ENCODE results near the gene SMOC2.

Gene SMOC2

DNA sequence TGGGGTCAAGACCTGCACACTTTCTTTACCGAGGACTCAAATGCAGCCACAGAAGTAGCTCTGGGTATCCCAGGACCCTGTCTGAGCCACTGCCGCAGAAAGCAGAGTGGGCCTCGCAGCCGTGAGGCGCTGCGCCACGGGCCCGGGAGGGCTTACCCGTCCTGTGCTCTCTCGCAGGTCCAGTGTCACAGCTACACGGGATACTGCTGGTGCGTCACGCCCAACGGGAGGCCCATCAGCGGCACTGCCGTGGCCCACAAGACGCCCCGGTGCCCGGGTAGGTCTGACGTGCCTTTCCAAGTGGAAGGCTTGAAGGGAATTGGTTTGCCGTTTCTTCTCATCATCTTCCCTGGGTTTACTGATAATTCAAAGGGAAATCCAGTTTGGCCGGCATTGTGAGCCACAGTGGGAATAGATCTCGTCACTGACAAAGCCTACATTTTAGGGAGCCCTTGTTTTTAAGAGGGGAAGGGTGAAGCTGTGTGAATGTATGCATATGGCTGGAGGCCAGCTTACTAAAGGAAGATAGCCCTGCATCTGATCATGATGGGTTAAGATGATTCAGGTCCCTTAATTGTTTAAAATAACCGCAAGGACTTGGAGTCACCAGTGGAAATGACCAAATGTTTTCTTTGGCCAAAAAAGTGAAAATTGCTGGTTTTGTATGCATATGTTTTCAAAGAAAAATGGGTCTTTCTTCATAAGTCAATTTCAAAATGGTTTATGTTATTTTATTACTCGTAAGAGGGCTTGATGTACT, 86.6 kb downstream of the SMOC2 start:
- DNase-seq (ENCODE audit: low read depth): no peak
- TF ChIP-seq, protein P1, sequence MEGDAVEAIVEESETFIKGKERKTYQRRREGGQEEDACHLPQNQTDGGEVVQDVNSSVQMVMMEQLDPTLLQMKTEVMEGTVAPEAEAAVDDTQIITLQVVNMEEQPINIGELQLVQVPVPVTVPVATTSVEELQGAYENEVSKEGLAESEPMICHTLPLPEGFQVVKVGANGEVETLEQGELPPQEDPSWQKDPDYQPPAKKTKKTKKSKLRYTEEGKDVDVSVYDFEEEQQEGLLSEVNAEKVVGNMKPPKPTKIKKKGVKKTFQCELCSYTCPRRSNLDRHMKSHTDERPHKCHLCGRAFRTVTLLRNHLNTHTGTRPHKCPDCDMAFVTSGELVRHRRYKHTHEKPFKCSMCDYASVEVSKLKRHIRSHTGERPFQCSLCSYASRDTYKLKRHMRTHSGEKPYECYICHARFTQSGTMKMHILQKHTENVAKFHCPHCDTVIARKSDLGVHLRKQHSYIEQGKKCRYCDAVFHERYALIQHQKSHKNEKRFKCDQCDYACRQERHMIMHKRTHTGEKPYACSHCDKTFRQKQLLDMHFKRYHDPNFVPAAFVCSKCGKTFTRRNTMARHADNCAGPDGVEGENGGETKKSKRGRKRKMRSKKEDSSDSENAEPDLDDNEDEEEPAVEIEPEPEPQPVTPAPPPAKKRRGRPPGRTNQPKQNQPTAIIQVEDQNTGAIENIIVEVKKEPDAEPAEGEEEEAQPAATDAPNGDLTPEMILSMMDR (IDR thresholded peaks at IDR 0.05; ENCODE audit: insufficient read depth, low read depth, low read length, missing control alignments): no peak
- H3K4me3 ChIP-seq (ENCODE audit: low read depth, low read length): no peak overlapping the region

GRCh38 chr6:168528474-168529095, 87.6 kb downstream of the SMOC2 start:
- DNase-seq (ENCODE audit: low read depth): no peak
- TF ChIP-seq, protein P1 (IDR thresholded peaks at IDR 0.05; ENCODE audit: insufficient read depth, low read depth, low read length, missing control alignments): no peak
- H3K4me3 ChIP-seq (ENCODE audit: low read depth, low read length): no peak overlapping the region

GRCh38 chr6:168529214-168529613, 88.2 kb downstream of the SMOC2 start:
- H3K4me3 ChIP-seq (ENCODE audit: low read depth, low read length): no peak overlapping the region
- DNase-seq (ENCODE audit: low read depth): no peak
- TF ChIP-seq, protein P1 (IDR thresholded peaks at IDR 0.05; ENCODE audit: insufficient read depth, low read depth, low read length, missing control alignments): no peak

DNA sequence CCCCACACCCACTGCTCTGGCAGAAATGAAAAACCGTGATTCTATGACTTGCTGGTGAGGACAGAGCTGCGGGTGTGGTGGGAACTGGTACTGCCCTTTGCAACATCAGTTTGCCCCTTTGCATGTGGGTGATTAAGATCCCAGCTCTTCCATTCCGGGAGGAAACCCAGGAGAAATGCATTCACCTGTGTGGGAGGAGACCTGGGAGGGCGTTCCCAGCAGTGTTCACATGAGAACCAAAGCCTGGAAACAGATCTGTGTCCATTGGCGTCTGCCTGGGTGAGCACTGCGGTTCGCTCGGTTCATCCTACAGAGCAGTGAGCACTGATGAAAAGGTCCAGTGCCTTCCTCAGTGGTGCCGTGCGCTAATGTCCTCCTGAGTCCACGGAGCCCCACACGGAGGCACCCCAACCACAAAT, 89.7 kb downstream of the SMOC2 start:
- TF ChIP-seq, protein P1 (IDR thresholded peaks at IDR 0.05; ENCODE audit: insufficient read depth, low read depth, low read length, missing control alignments): no peak
- no peak overlapping the region for H3K4me3 ChIP-seq (ENCODE audit: low read depth, low read length)
- no peak for DNase-seq (ENCODE audit: low read depth)

- no peak overlapping the region for H3K4me3 ChIP-seq (ENCODE audit: low read depth, low read length)
- DNase-seq (ENCODE audit: low read depth): no peak
- TF ChIP-seq, protein P1 (IDR thresholded peaks at IDR 0.05; ENCODE audit: insufficient read depth, low read depth, low read length, missing control alignments): no peak
Measured at GRCh38 chr6:168532070-168532469, 91.1 kb downstream of the SMOC2 start.

DNA sequence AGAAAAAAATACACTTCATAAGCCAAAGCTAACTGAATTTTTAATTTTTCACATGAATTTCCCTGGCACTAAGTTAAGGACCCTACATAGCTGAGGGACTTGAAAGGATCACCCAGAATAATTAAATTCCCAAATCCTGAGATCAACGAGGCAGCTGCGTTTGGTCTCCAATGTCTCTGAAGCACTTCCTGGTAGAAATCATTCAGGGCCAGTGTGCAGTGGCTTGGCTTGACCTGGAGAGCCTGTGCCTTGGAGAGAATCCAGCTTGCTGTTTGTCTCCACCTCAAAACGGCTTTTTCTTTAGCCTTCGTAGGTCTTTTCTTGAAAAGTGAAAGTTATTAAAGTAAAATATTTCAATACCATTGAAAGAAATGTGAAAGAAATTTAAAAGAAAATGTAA, 92.4 kb downstream of the SMOC2 start:
- TF ChIP-seq, protein P1 (IDR thresholded peaks at IDR 0.05; ENCODE audit: insufficient read depth, low read depth, low read length, missing control alignments): no peak
- H3K4me3 ChIP-seq (ENCODE audit: low read depth, low read length): no peak overlapping the region
- DNase-seq (ENCODE audit: low read depth): no peak

Data from GM12865 (cell line).